NCI-H526 (cell line): ENCODE measurements around the gene INMT.

Experiments used
- DNase-seq, 2 experiments: peaks; one replicate each; lab custom pipeline; 2025; lab: John Stamatoyannopoulos, UW

The INMT gene

GRCh38 chr7:30752979-30753378, 1.0 kb downstream of the INMT start:
- DNase-seq, result no peak

GRCh38 chr7:30754315-30754877, 2.5 kb downstream of the INMT start:
- DNase-seq, result no peak

- DNase-seq, result no peak
Measured at GRCh38 chr7:30755384-30756154, 3.6 kb downstream of the INMT start.

- no peak for DNase-seq
Measured at GRCh38 chr7:30757342-30757692, 5.4 kb downstream of the INMT start.

- no peak for DNase-seq
Measured at GRCh38 chr7:30760514-30761213, 8.7 kb downstream of the INMT start.

- no peak for DNase-seq
Measured at GRCh38 chr7:30761214-30762156, 9.6 kb downstream of the INMT start.

GRCh38 chr7:30764030-30764975, 12.4 kb downstream of the INMT start:
- DNase-seq, result no peak

- DNase-seq, result no peak
Measured at GRCh38 chr7:30765408-30765807, 13.5 kb downstream of the INMT start.

- DNase-seq, result no peak
Measured at GRCh38 chr7:30770845-30771173, 18.9 kb downstream of the INMT start.

- peak; percentile 64 to 91 for DNase-seq
Measured at GRCh38 chr7:30771174-30771879, 19.4 kb downstream of the INMT start, which contains the start of gene MINDY4. Gene MINDY4 (plus strand): TSS chr7:30771417. CDS start chr7:30771494, 77 bp downstream.

- peak in 1 of 2 experiments; percentile 21 for DNase-seq
Measured at GRCh38 chr7:30771880-30772425, 20.0 kb downstream of the INMT start.

- DNase-seq, result no peak
Measured at GRCh38 chr7:30772984-30773383, 21.0 kb downstream of the INMT start.

- DNase-seq, result no peak
Measured at GRCh38 chr7:30775992-30776391, 24.1 kb downstream of the INMT start.

GRCh38 chr7:30776971-30777370, 25.0 kb downstream of the INMT start:
- no peak for DNase-seq

GRCh38 chr7:30778255-30779025, 26.5 kb downstream of the INMT start:
- DNase-seq, result no peak

GRCh38 chr7:30779574-30779973, 27.6 kb downstream of the INMT start:
- no peak for DNase-seq

GRCh38 chr7:30780941-30781340, 29.0 kb downstream of the INMT start:
- no peak for DNase-seq

GRCh38 chr7:30782690-30783089, 30.8 kb downstream of the INMT start:
- no peak for DNase-seq

- no peak for DNase-seq
Measured at GRCh38 chr7:30785786-30786185, 33.9 kb downstream of the INMT start.
